Activated naive CD8-positive, alpha-beta T cell treated with anti-CD3 and anti-CD28 coated beads, Interleukin-2, amount 50 U/mL, for 24 hours (primary cell): Measurements from ENCODE around the gene SF3B4.
"Not testable (repeated sequence)": the region's sequence is repeated elsewhere in the genome, so short reads cannot be mapped to it uniquely, and the experiment has no call there.

Experiments used
- ATAC-seq: fragments of 150-1000 bp; cut with Tn5 transposase; one replicate; pipeline ENCODE4 v1.10.0; 2021
- DNase-seq: peaks from one replicate; pipeline ENCODE4 v3.0.0; 2021
- H3K27ac Mint-ChIP-seq: one replicate; pipeline ENCODE4 v1.8.0; 2021; ENCODE audit warnings: mild to moderate bottlenecking, mixed read lengths
- H3K27me3 Mint-ChIP-seq: one replicate; pipeline ENCODE4 v1.8.0; 2021; ENCODE audit warnings: mixed read lengths
- H3K36me3 Mint-ChIP-seq: one replicate; pipeline ENCODE4 v1.8.0; 2021; ENCODE audit warnings: low read depth, mixed read lengths
- H3K4me1 Mint-ChIP-seq: one replicate; pipeline ENCODE4 v1.8.0; 2021; ENCODE audit warnings: mixed read lengths
- H3K4me3 Mint-ChIP-seq: one replicate; pipeline ENCODE4 v1.8.0; 2021; ENCODE audit warnings: mild to moderate bottlenecking, moderate library complexity, mixed read lengths
- H3K9me3 Mint-ChIP-seq: one replicate; pipeline ENCODE4 v1.8.0; 2021; ENCODE audit warnings: mixed read lengths

SF3B4 gene

DNA sequence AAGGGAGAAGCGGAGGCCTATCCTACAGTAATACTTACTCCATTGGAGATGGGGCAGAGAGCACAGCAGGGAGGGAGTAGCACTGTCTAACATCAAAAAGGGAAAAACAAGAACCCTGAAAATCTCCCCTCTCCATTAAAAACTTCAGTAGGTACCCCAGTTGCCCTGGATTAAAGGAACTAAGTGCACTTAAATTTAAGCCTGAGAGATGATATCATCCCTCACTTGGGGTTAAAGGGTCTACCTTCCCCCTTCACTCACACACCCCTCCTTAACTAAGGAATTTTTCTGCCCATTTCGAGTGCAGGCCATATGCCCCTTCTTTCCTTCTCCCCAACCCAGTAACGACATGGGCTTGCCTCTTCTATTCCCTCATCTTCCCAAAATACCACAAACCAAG, 12.8 kb upstream of the SF3B4 start:
- H3K9me3 Mint-ChIP-seq = no peaks in the 10 kb centered on the region
- peaks cover 9% of the 10 kb centered on the region for H3K36me3 Mint-ChIP-seq
- peaks cover 36% of the 10 kb centered on the region for H3K4me1 Mint-ChIP-seq
- DNase-seq (no peak), ATAC-seq (no peak)
- H3K27ac Mint-ChIP-seq = no peak overlapping the region
- H3K27me3 Mint-ChIP-seq = no peaks in the 10 kb centered on the region
- no peak overlapping the region for H3K4me3 Mint-ChIP-seq

DNA sequence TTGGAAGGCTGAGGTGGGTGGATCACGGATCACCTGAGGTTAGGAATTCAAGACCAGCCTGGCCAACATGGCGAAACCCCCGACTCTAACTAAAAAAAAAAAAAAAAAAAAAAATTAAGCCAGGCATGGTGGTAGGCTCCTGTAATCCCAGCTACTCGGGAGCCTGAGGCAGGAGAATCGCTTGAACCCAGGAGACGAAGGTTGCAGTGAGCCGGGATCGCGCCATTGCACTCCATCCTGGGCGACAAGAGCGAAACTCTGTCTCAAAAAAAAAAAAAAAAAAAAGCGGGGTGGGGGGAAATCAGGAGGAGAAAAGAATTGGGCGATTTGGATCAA, 11.0 kb upstream of the SF3B4 start:
- Mint-ChIP-seq H3K4me1 (peaks cover 36% of the 10 kb centered on the region), H3K27ac (peak overlapping the region; percentile 79)
- not testable (repeated sequence) for H3K9me3 Mint-ChIP-seq, H3K4me3 Mint-ChIP-seq, H3K36me3 Mint-ChIP-seq, DNase-seq, ATAC-seq, H3K27me3 Mint-ChIP-seq

GRCh38 chr1:149937759-149938158, 10.2 kb upstream of the SF3B4 start:
- Mint-ChIP-seq H3K4me3 (peak overlapping the region; percentile 49), H3K27me3 (no peaks in the 10 kb centered on the region), H3K36me3 (no peaks in the 10 kb centered on the region), H3K4me1 (peaks cover 33% of the 10 kb centered on the region), H3K9me3 (no peaks in the 10 kb centered on the region), H3K27ac (peak overlapping the region; percentile 43)
- ATAC-seq = peak; percentile 74
- no peak for DNase-seq

DNA sequence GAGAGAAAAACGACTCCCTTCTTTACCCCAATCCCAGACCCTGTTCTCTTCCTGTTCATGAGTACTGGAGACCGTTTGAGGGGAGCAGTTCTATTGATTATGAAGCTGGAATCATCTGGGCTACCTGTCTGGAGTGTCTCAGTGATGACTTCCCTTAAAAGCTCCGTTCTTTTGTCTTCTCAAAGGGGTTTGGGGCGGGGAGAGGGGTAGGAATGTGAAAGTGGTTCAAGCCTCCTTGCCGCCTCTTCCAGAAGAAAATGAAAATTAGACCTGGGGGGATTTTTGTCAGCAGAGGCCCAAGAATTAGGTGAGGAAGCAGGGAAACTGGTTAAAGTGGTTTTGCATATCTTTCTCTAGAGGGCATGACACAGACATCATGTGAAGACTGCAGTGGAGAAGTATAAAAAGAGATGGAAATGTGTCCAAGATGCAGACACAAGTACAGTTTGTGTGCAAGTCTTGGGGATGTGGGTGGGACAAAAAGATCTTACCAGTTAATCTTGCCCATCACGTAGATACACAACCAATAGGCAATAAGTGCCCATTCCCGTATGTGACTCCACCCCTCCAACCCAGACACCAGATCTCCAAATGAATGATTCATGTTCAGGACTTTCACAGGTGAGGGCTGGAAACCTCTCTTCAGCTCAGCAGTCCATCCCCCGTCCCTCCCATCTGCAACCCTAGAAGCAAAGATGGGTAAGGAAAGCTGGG, 9.5 kb upstream of the SF3B4 start:
- no peak for DNase-seq
- Mint-ChIP-seq H3K27me3 (no peaks in the 10 kb centered on the region), H3K4me3 (peak overlapping the region; percentile 49), H3K4me1 (peaks cover 33% of the 10 kb centered on the region), H3K27ac (peak overlapping the region; percentile 43), H3K36me3 (no peaks in the 10 kb centered on the region), H3K9me3 (no peaks in the 10 kb centered on the region)
- ATAC-seq = no peak

- no peaks in the 10 kb centered on the region for H3K9me3 Mint-ChIP-seq
- ATAC-seq (no peak), DNase-seq (no peak)
- peaks cover 37% of the 10 kb centered on the region for H3K4me1 Mint-ChIP-seq
- no peaks in the 10 kb centered on the region for H3K27me3 Mint-ChIP-seq
- no peaks in the 10 kb centered on the region for H3K36me3 Mint-ChIP-seq
- H3K27ac Mint-ChIP-seq = peak within 1 kb of the TSS; percentile 43
- H3K4me3 Mint-ChIP-seq = peak within 1 kb of the TSS; percentile 49
Observed at GRCh38 chr1:149936170-149936991, 8.8 kb upstream of the SF3B4 start, which contains the start of gene MTMR11. MTMR11 (minus strand) TSS chr1:149936879; CDS start chr1:149936647, 232 bp downstream.

DNA sequence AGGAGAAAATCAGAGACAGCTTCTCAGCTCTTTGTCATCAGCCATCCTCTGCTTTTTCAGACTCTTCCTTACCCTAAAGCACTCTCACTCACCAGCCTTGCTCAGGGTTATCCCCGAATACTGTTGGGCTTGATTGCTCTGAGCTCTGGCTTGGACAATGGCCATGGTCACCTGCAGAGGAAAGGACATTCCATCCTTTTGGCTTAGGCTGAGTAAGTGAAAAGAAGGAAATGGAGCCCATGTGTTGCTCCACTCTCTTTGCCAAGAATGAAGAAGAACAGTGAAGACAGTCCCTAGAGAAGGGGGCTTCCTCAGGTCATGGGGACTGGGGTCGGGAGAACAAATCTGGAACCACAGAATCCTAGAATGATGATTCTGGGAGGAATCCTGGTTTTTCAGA, 6.8 kb upstream of the SF3B4 start:
- Mint-ChIP-seq H3K4me3 (no peak overlapping the region), H3K4me1 (peaks cover 41% of the 10 kb centered on the region), H3K36me3 (no peaks in the 10 kb centered on the region), H3K27ac (no peak overlapping the region), H3K9me3 (no peaks in the 10 kb centered on the region), H3K27me3 (no peaks in the 10 kb centered on the region)
- DNase-seq (no peak), ATAC-seq (no peak)

GRCh38 chr1:149933208-149933607, 5.6 kb upstream of the SF3B4 start:
- Mint-ChIP-seq H3K36me3 (no peaks in the 10 kb centered on the region), H3K27ac (no peak overlapping the region), H3K9me3 (no peaks in the 10 kb centered on the region), H3K4me3 (no peak overlapping the region), H3K4me1 (peaks cover 41% of the 10 kb centered on the region), H3K27me3 (no peaks in the 10 kb centered on the region)
- DNase-seq (no peak), ATAC-seq (no peak)

DNA sequence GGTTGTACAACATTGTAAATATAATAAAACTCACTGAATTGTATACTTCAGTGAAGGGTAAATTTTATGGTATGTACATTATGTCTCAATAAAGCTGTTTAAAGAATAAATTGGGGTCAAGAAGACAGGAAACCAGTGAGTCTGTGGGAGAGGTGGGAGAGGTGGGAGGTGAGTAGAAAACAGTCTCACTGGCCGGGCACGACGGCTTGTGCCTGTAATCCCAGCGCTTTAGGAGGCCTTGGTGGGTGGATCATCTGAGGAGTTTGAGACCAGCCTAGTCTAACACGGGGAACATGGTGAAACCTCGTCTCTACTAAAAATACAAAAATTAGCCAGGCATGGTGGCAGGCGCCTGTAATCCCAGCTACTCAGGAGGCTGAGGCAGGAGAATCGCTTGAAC, 4.9 kb upstream of the SF3B4 start:
- DNase-seq (no peak), ATAC-seq (no peak)
- peaks cover 39% of the 10 kb centered on the region for H3K4me1 Mint-ChIP-seq
- H3K27ac Mint-ChIP-seq = no peak overlapping the region
- no peaks in the 10 kb centered on the region for H3K9me3 Mint-ChIP-seq
- peaks cover 4% of the 10 kb centered on the region for H3K36me3 Mint-ChIP-seq
- no peak overlapping the region for H3K4me3 Mint-ChIP-seq
- H3K27me3 Mint-ChIP-seq = no peaks in the 10 kb centered on the region

GRCh38 chr1:149931212-149931790, 3.7 kb upstream of the SF3B4 start:
- DNase-seq (no peak), ATAC-seq (no peak)
- Mint-ChIP-seq H3K4me3 (no peak overlapping the region), H3K27ac (no peak overlapping the region), H3K4me1 (peaks cover 36% of the 10 kb centered on the region), H3K27me3 (no peaks in the 10 kb centered on the region), H3K36me3 (peaks cover 10% of the 10 kb centered on the region), H3K9me3 (no peaks in the 10 kb centered on the region)

DNA sequence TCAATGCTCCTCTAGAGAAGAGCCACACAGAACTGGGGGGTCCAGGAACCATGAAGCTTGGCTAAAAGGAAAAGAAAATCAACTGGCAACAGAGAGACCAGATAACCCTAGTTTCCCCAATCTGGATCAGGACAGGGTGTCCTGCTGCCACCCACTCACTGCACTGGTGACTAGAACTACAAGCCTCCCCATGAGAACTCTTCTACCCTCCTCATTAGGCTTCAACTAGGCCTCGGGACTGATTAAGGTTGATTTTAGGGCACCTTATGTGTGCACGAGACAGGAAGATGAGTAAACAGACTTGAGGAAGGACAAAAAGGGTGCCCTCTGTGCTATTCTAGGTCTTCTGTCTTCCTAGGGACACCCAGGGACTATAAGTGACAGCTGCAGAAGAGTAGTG, 2.3 kb upstream of the SF3B4 start:
- no peak overlapping the region for H3K4me3 Mint-ChIP-seq
- no peak overlapping the region for H3K27ac Mint-ChIP-seq
- H3K4me1 Mint-ChIP-seq = peaks cover 47% of the 10 kb centered on the region
- H3K9me3 Mint-ChIP-seq = no peaks in the 10 kb centered on the region
- no peaks in the 10 kb centered on the region for H3K27me3 Mint-ChIP-seq
- ATAC-seq (no peak), DNase-seq (no peak)
- peaks cover 23% of the 10 kb centered on the region for H3K36me3 Mint-ChIP-seq

DNA sequence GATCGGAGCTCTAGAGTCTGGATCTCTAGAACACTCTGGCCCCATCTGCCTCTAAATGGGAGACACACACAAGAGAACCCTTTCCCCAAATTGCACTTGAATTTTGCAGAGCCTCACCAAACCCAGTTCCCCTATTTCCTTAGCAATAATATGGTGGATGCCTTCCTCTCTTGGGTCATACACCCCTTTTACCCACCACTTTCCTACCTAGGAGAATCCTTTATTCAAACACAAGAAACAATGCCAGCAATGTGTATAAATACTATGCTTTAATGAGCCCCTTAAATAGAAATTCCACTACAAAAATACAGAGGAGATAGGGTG, 760 bp upstream of the SF3B4 start:
- Mint-ChIP-seq H3K27me3 (no peaks in the 10 kb centered on the region), H3K4me1 (peaks cover 55% of the 10 kb centered on the region), H3K9me3 (no peaks in the 10 kb centered on the region), H3K27ac (peak overlapping the region; percentile 93), H3K4me3 (peak overlapping the region; percentile 96), H3K36me3 (peaks cover 38% of the 10 kb centered on the region)
- DNase-seq (no peak), ATAC-seq (no peak)

GRCh38 chr1:149927056-149927562, 494 bp downstream of the SF3B4 start:
- H3K36me3 Mint-ChIP-seq = peaks cover 49% of the 10 kb centered on the region
- DNase-seq = no peak
- no peaks in the 10 kb centered on the region for H3K27me3 Mint-ChIP-seq
- ATAC-seq = no peak
- peaks cover 57% of the 10 kb centered on the region for H3K4me1 Mint-ChIP-seq
- H3K9me3 Mint-ChIP-seq = no peaks in the 10 kb centered on the region
- H3K4me3 Mint-ChIP-seq = peak overlapping the region; percentile 96
- peak overlapping the region; percentile 93 for H3K27ac Mint-ChIP-seq

DNA sequence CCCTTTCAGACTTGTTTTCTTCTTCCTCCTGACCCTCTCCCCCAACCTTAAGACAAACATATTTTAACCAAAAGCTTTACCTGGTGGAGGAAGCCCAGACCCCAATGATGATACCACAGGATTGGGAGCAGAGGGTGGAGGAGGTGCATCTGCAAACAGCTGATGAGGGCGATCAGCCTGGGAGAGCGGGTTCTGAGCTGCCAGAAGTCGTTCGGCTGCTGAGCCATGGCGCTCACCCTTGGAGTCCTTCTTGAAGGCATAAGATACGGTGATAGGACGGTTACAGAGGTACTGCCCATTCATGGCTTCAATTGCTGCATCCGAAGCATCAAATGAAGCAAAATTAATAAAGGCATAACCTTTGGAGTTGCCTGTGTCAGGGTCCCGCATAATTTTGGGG, 1.3 kb downstream of the SF3B4 start:
- Mint-ChIP-seq H3K36me3 (peaks cover 54% of the 10 kb centered on the region), H3K4me3 (peak overlapping the region; percentile 96), H3K4me1 (peaks cover 51% of the 10 kb centered on the region), H3K9me3 (no peaks in the 10 kb centered on the region), H3K27ac (peak overlapping the region; percentile 53), H3K27me3 (no peaks in the 10 kb centered on the region)
- no peak for ATAC-seq
- DNase-seq = no peak

DNA sequence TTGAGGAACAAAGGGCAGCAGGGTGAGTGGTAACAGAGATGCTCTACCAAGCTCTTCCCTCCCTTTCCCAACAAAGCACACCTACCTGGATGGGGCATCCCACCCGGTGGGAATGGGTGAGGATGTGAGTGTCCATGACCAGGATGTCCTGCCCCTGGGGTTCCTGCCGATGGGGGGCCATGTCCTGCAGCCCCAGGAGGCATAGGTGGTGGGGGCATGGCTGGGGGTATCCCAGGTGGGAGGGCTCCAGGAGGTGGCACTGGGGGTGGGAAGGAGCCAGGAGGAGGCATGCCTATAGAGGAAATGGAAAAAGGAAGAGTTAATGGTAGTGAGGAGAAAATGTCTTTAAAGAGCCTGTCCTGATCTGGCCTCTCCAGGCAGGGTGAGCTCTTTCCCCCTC, 1.9 kb downstream of the SF3B4 start:
- Mint-ChIP-seq H3K4me1 (peaks cover 47% of the 10 kb centered on the region), H3K27ac (peak overlapping the region; percentile 53)

DNA sequence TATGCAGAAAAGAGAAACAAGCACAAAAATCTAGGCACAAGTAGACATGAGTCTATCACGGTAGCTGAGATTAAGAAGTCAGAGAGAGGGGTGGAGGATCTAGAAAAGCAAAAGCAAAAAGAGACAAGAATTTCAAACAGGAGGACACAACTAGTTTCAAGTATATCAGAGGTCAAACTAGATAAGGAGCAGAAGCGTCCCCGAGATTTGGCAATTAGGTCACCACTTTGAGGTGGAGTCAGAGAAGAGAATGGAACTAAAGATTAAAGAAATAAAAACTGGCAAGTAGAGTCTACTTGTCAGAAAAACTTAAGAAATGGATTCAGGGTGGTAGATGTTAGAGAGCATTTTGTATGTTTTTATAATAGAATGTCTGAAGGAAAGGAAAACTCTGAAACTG, 2.3 kb downstream of the SF3B4 start:
- no peak for ATAC-seq
- Mint-ChIP-seq H3K9me3 (no peaks in the 10 kb centered on the region), H3K27me3 (no peaks in the 10 kb centered on the region), H3K36me3 (peaks cover 54% of the 10 kb centered on the region), H3K4me3 (peak overlapping the region; percentile 96), H3K27ac (peak overlapping the region; percentile 21), H3K4me1 (peaks cover 44% of the 10 kb centered on the region)
- no peak for DNase-seq

More for the DNA sequence above, 1.9 kb downstream of the SF3B4 start:
- DNase-seq = no peak
- peak overlapping the region; percentile 96 for H3K4me3 Mint-ChIP-seq
- H3K27me3 Mint-ChIP-seq = no peaks in the 10 kb centered on the region
- H3K9me3 Mint-ChIP-seq = no peaks in the 10 kb centered on the region
- peaks cover 54% of the 10 kb centered on the region for H3K36me3 Mint-ChIP-seq
- no peak for ATAC-seq
